Kidney epithelial cell (primary cell): ENCODE measurements around the gene SELENOS. TPM values are rescaled to one million over a fixed set of nuclear protein-coding genes. Genes with fewer than 3 reads are reported as not detected.

ENCODE experiments used
- DNase-seq: peaks from one replicate; pipeline ENCODE4 v3.0.0-alpha.2; 2010; ENCODE audit warnings: low read depth
- H3K27me3 ChIP-seq: 2 replicates; pipeline ENCODE4 v1.6.0; 2011; ENCODE audit warnings: low read length; ENCODE audit not compliant: control insufficient read depth, insufficient read depth
- H3K36me3 ChIP-seq: 2 replicates; pipeline ENCODE4 v1.5.1; 2011; ENCODE audit warnings: low read length; ENCODE audit not compliant: control insufficient read depth, insufficient read depth
- H3K4me3 ChIP-seq: 2 replicates; pipeline ENCODE4 v1.5.1; 2011; ENCODE audit warnings: low read depth, mild to moderate bottlenecking, control low read depth, low read length
- total RNA-seq: library from RNA; depleted of rRNA; stranded (reverse); fragments of >200 nt; gene quantifications from 2 replicates; pipeline ENCODE4 v1.2.3, GENCODE V29; 2015
- TF ChIP-seq, protein P1 (sequence below): IDR thresholded peaks from 2 replicates; pipeline ENCODE4 v1.5.1; 2011; ENCODE audit warnings: mild to moderate bottlenecking, moderate library complexity, low read length, control low read depth, inconsistent platforms; ENCODE audit not compliant: insufficient read depth, poor library complexity, severe bottlenecking

SELENOS gene
- total RNA-seq: 109 and 142 TPM in 2 replicates

DNA sequence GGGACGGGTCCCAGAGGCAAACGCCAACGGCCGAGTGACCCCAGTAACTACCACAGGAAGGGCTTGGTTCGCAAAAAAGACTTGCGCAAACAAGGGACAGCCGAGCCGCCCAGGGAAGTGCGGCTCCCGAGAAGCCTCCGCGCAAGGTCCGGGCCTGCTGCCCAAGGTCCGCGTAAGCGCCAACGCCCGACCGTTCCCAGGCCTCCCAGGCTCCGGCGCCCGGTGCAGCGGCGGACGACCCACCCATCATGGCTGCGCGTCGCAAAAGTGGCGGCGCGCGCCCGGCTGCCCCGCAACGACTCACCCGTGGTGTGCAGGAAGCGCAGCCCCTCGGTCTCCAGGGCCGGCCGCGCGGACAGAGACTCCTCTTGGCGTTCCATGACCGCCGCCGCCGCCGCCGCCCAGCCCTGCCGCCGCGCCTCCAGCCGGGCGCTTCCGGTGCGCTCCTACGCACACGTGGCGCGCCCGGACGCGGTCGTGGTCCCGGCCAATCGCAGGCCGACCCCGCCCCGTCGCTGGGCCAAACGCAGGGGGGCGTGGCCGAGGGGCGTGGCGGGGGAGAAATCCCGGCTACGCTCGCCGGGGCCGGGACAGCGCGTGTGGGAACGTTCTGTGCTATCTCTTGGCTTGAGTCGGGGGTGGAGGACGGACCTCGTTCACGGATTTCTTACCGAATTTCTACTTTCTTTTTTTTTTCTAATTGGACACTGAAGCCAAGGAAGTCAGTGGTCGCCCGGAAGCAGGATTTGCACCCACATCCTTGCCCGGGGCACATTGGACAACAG lies at the start of gene SELENOS:
SELENOS (minus strand) TSS at position 448 of the 785 bp plus-strand sequence; CDS start at position 380, 68 bp downstream.
- Histone ChIP-seq H3K36me3 (peaks cover 2% of the 10 kb centered on the region), H3K4me3 (peak within 1 kb of the TSS; percentile 86), H3K27me3 (no peaks in the 10 kb centered on the region)
- DNase-seq: peak; percentile 37
- TF ChIP-seq, protein P1, sequence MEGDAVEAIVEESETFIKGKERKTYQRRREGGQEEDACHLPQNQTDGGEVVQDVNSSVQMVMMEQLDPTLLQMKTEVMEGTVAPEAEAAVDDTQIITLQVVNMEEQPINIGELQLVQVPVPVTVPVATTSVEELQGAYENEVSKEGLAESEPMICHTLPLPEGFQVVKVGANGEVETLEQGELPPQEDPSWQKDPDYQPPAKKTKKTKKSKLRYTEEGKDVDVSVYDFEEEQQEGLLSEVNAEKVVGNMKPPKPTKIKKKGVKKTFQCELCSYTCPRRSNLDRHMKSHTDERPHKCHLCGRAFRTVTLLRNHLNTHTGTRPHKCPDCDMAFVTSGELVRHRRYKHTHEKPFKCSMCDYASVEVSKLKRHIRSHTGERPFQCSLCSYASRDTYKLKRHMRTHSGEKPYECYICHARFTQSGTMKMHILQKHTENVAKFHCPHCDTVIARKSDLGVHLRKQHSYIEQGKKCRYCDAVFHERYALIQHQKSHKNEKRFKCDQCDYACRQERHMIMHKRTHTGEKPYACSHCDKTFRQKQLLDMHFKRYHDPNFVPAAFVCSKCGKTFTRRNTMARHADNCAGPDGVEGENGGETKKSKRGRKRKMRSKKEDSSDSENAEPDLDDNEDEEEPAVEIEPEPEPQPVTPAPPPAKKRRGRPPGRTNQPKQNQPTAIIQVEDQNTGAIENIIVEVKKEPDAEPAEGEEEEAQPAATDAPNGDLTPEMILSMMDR: no peak

GRCh38 chr15:101326462-101327146 lies 49.3 kb upstream of the SELENOS start:
- Histone ChIP-seq H3K4me3 (no peak overlapping the region), H3K36me3 (no peaks in the 10 kb centered on the region), H3K27me3 (peaks cover 2% of the 10 kb centered on the region)
- TF ChIP-seq, protein P1: no peak
- DNase-seq: no peak

- TF ChIP-seq, protein P1: no peak
- H3K36me3 ChIP-seq: no peaks in the 10 kb centered on the region
- DNase-seq: no peak
- no peak overlapping the region for H3K4me3 ChIP-seq
- H3K27me3 ChIP-seq: peaks cover 2% of the 10 kb centered on the region
These were observed 48.7 kb upstream of the SELENOS start for GRCh38 chr15:101326026-101326315.

DNA sequence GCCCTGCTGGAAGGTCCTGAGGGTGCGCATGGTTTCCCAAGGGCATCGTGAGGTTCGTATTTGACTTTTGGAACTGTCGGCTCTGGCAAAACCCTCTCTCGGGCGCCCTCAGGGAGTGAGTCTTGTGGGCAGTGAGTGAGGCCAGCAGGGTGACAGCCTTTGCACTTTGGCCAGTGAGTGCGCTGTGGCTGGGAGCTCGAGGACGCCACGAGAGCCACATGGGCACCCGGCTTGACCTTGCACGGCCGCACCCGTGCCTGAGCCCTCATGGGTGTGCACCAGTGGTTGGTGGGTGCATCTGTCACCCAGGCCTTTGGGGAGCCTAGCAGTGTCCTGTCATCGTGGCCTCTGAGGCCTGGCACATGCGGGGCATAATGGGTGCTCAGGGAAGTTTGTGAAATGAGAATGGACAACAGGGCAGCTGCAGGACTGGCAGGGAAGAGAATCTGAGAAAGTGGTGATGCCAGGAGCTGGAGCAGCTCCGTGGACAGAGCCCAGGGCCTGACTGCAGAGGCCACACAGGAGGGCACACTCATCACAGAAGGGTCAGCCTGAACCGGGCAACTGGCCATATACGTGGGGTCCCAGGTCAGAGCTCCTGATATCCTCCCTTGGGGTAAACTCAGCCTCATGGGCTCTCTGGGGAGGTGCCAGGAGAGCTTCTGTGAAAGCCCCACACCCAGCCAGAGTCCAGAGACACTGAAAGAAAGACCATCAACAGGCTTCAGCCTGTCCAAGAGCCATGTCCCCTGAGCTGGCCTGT lies 48.2 kb upstream of the SELENOS start:
- TF ChIP-seq, protein P1: no peak
- DNase-seq: no peak
- Histone ChIP-seq H3K36me3 (no peaks in the 10 kb centered on the region), H3K27me3 (peaks cover 2% of the 10 kb centered on the region), H3K4me3 (no peak overlapping the region)

- Histone ChIP-seq H3K4me3 (no peak overlapping the region), H3K27me3 (peaks cover 2% of the 10 kb centered on the region), H3K36me3 (no peaks in the 10 kb centered on the region)
- TF ChIP-seq, protein P1: no peak
- DNase-seq: no peak
These were observed 47.4 kb upstream of the SELENOS start for GRCh38 chr15:101324524-101325177.
